GM11168 (cell line): ENCODE measurements around the gene TFAP2D.

Experiments used
- in situ Hi-C: fragments of 300-500 bp; cut with MboI; formaldehyde crosslinking; loops from one replicate; pipeline ENCODE4 v1.12.0; 2022; ENCODE audit warnings: low sequenced_read_pairs; ENCODE audit not compliant: unreplicated experiment

Gene TFAP2D

DNA sequence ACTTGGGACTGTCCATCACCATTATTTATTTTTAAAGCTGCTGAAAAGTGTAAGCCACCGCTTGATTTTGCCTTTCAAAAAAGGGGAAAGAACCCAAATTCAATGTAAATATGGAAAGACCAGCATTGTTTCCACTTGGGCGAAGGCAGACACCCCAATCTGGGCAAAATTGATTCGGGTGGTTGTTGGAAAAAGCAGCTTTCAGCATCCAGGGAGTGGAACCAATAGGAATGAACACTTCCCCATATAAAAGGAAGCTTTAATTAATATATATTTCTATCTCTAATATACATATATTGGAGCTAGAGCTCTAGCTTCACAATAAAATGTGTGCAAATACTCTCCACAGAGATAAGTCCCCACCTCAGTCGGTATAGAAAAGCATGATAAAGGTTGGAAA, at the start of gene TFAP2D:
Gene TFAP2D (plus strand): TSS at position 301 of the 400 bp plus-strand sequence. CDS start 530 bp downstream, outside the sequence.
- in situ Hi-C loops = no loop called here

GRCh38 chr6:50663806-50664205, 49.5 kb upstream of the TFAP2D start:
- in situ Hi-C loops = no loop called here

DNA sequence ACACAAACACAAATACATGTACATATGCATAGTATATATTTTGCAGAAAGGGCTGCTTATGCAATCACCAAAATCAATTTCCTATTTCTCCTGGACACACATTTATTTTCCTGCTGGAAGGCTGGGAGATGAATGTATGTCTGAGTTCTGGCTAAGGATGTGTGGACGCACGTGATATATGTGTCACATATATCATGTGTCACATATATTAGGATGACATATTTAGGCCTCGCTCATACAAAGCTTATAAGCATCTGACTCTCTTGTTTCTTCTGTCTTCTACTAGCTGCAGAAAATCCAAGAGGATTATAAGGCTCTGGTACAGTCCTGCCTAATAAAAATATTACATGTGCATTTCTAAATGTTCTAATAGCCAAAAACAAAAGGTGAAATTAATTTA, 47.2 kb upstream of the TFAP2D start:
- in situ Hi-C loops = no loop called here

- in situ Hi-C loops = no loop called here
Measured at GRCh38 chr6:50681213-50681824, 32.0 kb upstream of the TFAP2D start.

DNA sequence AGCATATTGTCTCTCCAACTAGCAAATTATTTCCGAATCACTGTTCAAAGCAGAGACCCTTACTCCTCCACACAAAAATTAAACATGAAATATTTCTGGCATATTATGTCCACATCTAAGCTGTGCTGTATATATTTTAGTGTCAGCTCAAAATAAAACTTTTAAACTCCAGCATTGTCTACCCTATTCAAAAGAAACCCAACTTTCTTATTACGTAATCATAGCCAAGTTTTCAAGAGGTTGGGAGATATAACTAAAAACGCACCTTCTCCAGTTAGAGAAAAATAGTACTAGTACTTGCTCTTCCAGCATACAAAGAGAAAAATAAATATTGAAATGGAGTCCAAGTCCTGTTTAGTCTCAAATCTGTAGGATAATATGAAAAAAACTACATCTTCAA, 24.1 kb upstream of the TFAP2D start:
- in situ Hi-C loops = no loop called here

DNA sequence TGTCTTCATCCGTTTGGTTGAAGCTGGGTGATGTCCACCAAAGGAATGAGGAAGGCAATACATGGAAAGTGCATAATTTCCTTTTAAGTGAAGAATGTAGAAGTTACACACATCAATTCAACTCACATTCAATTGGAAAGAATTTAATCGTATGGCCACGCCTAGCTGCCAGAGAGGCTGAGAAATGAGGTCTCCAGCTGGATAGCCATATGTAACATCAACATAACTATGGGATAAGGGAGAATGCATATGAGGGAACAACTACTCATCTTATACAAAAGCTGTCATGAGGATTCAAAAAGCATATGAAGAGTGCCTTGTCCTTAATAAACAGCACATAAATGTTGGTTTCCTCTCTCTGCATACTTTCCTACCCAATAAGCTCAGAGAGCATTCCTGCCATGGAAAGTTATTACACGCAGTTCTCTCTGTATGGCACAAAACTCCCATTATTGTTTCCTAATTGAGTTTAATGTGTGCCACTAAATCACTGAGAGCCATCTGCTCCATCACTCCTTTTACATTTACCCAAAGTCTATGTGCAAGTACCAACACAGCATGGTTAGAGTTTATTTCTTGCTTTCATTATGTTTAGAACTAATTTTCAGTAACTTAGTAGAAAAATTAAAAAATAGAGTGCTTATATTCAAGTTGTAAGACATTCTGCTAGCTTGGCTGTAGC, 21.4 kb upstream of the TFAP2D start:
- in situ Hi-C loops = no loop called here

- in situ Hi-C loops = no loop called here
Measured at GRCh38 chr6:50698546-50698945, 14.8 kb upstream of the TFAP2D start.

GRCh38 chr6:50699051-50699775, 14.1 kb upstream of the TFAP2D start:
- in situ Hi-C loops = no loop called here

DNA sequence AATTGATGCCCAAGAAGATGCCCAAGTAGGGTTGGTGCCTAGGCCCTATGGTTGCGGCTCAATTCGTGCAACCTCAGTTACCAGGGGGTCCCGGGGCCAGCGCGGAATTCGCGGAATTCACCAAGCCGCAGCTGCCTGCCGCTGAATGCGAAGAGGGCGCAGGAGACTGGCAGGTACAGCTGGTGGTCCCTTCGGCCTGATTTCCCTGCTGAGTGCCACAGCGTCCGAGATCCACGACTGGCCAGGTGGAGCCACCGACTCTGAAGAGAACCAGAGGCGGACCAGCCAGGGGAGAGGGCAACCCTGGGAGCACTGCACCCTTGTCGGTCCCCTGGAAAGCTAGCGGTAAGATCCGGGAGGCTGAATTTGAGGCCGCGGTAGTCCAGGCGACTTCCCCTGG, 6.8 kb upstream of the TFAP2D start:
- in situ Hi-C loops = no loop called here

DNA sequence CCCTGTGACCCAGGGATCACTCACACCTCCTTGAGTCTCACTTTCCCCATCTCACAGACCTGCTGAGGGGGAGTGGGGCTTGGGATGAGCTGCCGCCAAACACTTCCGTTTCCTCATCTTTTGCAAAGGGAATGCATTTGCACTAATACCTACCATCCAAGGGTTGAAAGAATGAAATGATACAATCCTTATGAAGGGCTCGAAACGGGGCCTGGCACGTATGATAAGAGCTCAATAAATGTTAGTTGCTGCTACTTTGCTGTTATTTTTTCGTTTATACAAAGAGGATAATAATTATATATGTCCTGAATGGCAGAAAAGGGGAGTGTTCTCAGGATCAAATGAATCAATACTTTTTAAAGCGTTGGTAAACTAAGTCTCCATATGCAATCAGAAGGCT, 6.1 kb upstream of the TFAP2D start:
- in situ Hi-C loops = no loop called here

- in situ Hi-C loops = no loop called here
Measured at GRCh38 chr6:50707652-50708300, 5.5 kb upstream of the TFAP2D start.

- in situ Hi-C loops = no loop called here
Measured at GRCh38 chr6:50708664-50709365, 4.5 kb upstream of the TFAP2D start.

DNA sequence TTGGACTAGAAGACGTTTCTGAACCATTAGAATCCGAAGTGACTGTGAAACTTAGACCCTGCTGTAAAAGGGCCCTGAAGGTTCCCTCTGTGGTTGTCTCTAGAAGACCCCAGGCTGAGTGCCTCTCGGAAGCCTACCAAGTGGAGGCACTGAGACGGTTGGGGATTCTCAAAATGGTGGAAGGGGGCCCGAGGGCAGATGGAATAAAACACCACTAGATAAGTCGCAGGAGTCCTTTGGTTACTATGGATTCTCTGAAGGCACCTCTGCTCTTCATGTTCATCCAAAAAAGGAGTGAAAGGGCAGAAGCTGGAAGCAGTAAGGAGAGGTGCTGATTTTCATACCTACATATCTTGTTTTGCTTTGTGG, 4.0 kb upstream of the TFAP2D start:
- in situ Hi-C loops = no loop called here

- in situ Hi-C loops = no loop called here
Measured at GRCh38 chr6:50711686-50712085, 1.6 kb upstream of the TFAP2D start.

DNA sequence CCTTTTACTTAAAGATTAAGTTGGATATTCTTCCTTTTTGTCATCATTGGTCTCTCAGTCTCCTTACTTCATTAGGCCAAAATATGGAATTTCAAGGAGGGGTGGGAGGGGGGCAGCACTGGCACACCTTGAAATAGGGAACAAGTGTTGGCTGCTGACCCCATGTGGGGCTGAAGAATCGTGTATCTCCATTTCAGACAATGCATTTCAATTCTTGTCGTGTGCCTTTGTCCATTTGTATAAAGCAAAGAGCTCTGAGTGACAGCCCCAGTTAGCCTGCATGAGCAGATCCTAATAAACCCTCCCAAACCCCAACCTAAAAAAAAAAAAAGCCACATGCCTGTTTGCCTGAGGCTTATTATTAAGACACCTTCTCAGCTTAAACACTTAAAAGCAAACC, 1.0 kb upstream of the TFAP2D start:
- in situ Hi-C loops = no loop called here

GRCh38 chr6:50713977-50714486, 706 bp downstream of the TFAP2D start:
- in situ Hi-C loops = no loop called here

DNA sequence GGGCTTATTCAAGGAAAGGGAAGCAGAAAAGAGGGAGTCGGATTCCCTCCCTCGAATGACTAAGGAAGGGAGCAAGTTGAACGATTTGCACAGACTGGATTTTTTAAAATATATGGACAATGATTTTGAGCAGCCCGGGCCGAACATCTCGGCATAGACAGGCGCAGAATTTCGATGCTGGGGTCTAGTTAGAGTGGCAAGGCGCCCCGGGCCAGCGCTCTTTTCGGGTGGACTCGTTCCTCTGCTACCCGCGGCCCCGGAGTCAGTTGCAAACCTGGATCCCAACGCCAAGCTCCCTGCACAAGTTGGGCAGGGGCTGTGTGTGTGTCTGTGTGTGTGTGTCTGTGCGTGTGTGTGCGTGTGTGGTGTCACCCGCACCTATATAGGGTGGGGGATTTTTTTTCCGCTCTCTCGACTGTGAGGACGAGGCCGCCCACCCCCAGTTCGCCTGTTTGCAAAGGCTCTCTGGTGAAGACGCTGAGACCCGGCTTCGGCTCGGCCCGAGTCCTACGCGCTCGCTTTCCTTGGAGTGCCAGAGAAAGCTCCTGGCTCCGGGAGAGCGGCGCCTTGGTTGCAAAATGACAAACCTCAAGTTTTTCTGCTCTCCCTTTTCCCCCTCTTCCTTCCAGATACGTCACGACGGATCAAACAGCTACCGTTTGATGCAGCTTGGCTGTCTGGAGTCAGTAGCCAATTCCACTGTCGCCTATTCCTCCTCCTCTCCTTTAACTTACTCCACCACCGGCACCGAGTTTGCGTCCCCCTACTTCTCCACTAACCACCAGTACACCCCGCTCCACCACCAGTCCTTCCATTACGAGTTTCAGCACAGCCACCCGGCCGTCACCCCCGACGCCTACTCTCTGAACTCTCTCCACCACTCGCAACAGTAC, 1.4 kb downstream of the TFAP2D start:
- in situ Hi-C loops = no loop called here

GRCh38 chr6:50716899-50717509, 3.7 kb downstream of the TFAP2D start:
- in situ Hi-C loops = no loop called here
